ENCODE results near the gene KAT2B. TPM values are rescaled to one million over a fixed set of nuclear protein-coding genes. Genes with fewer than 3 reads are reported as not detected.
"Not testable (repeated sequence)": the region's sequence is repeated elsewhere in the genome, so short reads cannot be mapped to it uniquely, and the experiment has no call there.

KAT2B gene
- total RNA-seq, 1 donor from 2014 or later = 1.8 TPM

GRCh38 chr3:20012164-20012563, 28.1 kb upstream of the KAT2B start, which contains the start of gene PP2D1:
PP2D1 (minus strand) TSS chr3:20012264; CDS start chr3:20012072, 192 bp downstream.
- TF ChIP-seq CTCF (IDR thresholded peaks at IDR 0.05; ENCODE audit: insufficient read depth, low read length, poor library complexity, severe bottlenecking) = no peak
- Histone ChIP-seq H3K27me3 (ENCODE audit: control insufficient read depth, insufficient read depth, low read length) (no peaks in the 10 kb centered on the region), H3K4me3 (ENCODE audit: low read depth, low read length) (no peak within 1 kb of the TSS), H3K36me3 (ENCODE audit: control insufficient read depth, insufficient read depth, low read length) (no peaks in the 10 kb centered on the region)
- DNase-seq (ENCODE audit: low read depth) = no peak

- H3K36me3 ChIP-seq (ENCODE audit: control insufficient read depth, insufficient read depth, low read length) = no peaks in the 10 kb centered on the region
- TF ChIP-seq CTCF (IDR thresholded peaks at IDR 0.05; ENCODE audit: insufficient read depth, low read length, poor library complexity, severe bottlenecking) = no peak
- DNase-seq (ENCODE audit: low read depth) = no peak
- H3K4me3 ChIP-seq (ENCODE audit: low read depth, low read length) = no peak overlapping the region
- no peaks in the 10 kb centered on the region for H3K27me3 ChIP-seq (ENCODE audit: control insufficient read depth, insufficient read depth, low read length)
These were observed 26.9 kb upstream of the KAT2B start for GRCh38 chr3:20013396-20013795.

GRCh38 chr3:20015525-20015924, 24.7 kb upstream of the KAT2B start:
- no peaks in the 10 kb centered on the region for H3K36me3 ChIP-seq (ENCODE audit: control insufficient read depth, insufficient read depth, low read length)
- no peak for TF ChIP-seq CTCF (IDR thresholded peaks at IDR 0.05; ENCODE audit: insufficient read depth, low read length, poor library complexity, severe bottlenecking)

GRCh38 chr3:20016076-20016475, 24.2 kb upstream of the KAT2B start:
- H3K36me3 ChIP-seq (ENCODE audit: control insufficient read depth, insufficient read depth, low read length); H3K4me3 ChIP-seq (ENCODE audit: low read depth, low read length); DNase-seq (ENCODE audit: low read depth); H3K27me3 ChIP-seq (ENCODE audit: control insufficient read depth, insufficient read depth, low read length): not testable (repeated sequence)

More at GRCh38 chr3:20015525-20015924, 24.7 kb upstream of the KAT2B start:
- DNase-seq (ENCODE audit: low read depth) = no peak
- no peaks in the 10 kb centered on the region for H3K27me3 ChIP-seq (ENCODE audit: control insufficient read depth, insufficient read depth, low read length)
- no peak overlapping the region for H3K4me3 ChIP-seq (ENCODE audit: low read depth, low read length)

- TF ChIP-seq CTCF (IDR thresholded peaks at IDR 0.05; ENCODE audit: insufficient read depth, low read length, poor library complexity, severe bottlenecking) = no peak
- H3K27me3 ChIP-seq (ENCODE audit: control insufficient read depth, insufficient read depth, low read length) = no peaks in the 10 kb centered on the region
- H3K36me3 ChIP-seq (ENCODE audit: control insufficient read depth, insufficient read depth, low read length) = no peaks in the 10 kb centered on the region
- H3K4me3 ChIP-seq (ENCODE audit: low read depth, low read length) = no peak overlapping the region
- DNase-seq (ENCODE audit: low read depth) = no peak
These were observed 17.2 kb upstream of the KAT2B start for GRCh38 chr3:20022954-20023622.

GRCh38 chr3:20023623-20024405, 16.4 kb upstream of the KAT2B start:
- H3K27me3 ChIP-seq (ENCODE audit: control insufficient read depth, insufficient read depth, low read length) = no peaks in the 10 kb centered on the region
- TF ChIP-seq CTCF (IDR thresholded peaks at IDR 0.05; ENCODE audit: insufficient read depth, low read length, poor library complexity, severe bottlenecking) = no peak
- DNase-seq (ENCODE audit: low read depth) = no peak
- no peak overlapping the region for H3K4me3 ChIP-seq (ENCODE audit: low read depth, low read length)
- H3K36me3 ChIP-seq (ENCODE audit: control insufficient read depth, insufficient read depth, low read length) = no peaks in the 10 kb centered on the region
